ENCODE measurements around the gene LDLRAD3.

The LDLRAD3 gene

GRCh38 chr11:36054628-36055027 lies 110.8 kb downstream of the LDLRAD3 start:
- CTCF ChIA-PET: no interaction called here
- no peak for TF ChIP-seq CTCF (conservative IDR thresholded peaks at IDR 0.05; ENCODE audit: low read depth)

GRCh38 chr11:36056160-36056751 lies 112.4 kb downstream of the LDLRAD3 start:
- H3K27ac ChIP-seq: no peak overlapping the region
- no peak for TF ChIP-seq CTCF (conservative IDR thresholded peaks at IDR 0.05; ENCODE audit: low read depth)
- CTCF ChIA-PET: interaction anchor here (0.6 kb wide), 1 partner anchor 193 kb away, joined by 3 read pairs; no protein-coding TSS in a partner anchor
- no peak for DNase-seq (ENCODE audit: low spot score)
- POLR2A ChIA-PET (ENCODE audit: low non-redundant PET): no interaction called here

More at GRCh38 chr11:36054628-36055027, 110.8 kb downstream of the LDLRAD3 start:
- H3K27ac ChIP-seq: no peak overlapping the region
- DNase-seq (ENCODE audit: low spot score): no peak
- POLR2A ChIA-PET (ENCODE audit: low non-redundant PET): no interaction called here

GRCh38 chr11:36057379-36058042 lies 113.6 kb downstream of the LDLRAD3 start:
- ChIA-PET POLR2A (ENCODE audit: low non-redundant PET) (no interaction called here), CTCF (no interaction called here)
- DNase-seq (ENCODE audit: low spot score): no peak
- no peak overlapping the region for H3K27ac ChIP-seq
- no peak for TF ChIP-seq CTCF (conservative IDR thresholded peaks at IDR 0.05; ENCODE audit: low read depth)

- no peak overlapping the region for H3K27ac ChIP-seq
- DNase-seq (ENCODE audit: low spot score): no peak
- CTCF ChIA-PET: no interaction called here
- no peak for TF ChIP-seq CTCF (conservative IDR thresholded peaks at IDR 0.05; ENCODE audit: low read depth)
- POLR2A ChIA-PET (ENCODE audit: low non-redundant PET): no interaction called here
Observed at GRCh38 chr11:36059660-36060059, 115.8 kb downstream of the LDLRAD3 start.

- ChIA-PET POLR2A (ENCODE audit: low non-redundant PET) (no interaction called here), CTCF (interaction anchor here (0.5 kb wide), 1 partner anchor 365 kb away, joined by 6 read pairs; no protein-coding TSS in a partner anchor)
- H3K27ac ChIP-seq: no peak overlapping the region
- no peak for DNase-seq (ENCODE audit: low spot score)
- TF ChIP-seq CTCF (conservative IDR thresholded peaks at IDR 0.05; ENCODE audit: low read depth): no peak
Observed at GRCh38 chr11:36060926-36061325, 117.1 kb downstream of the LDLRAD3 start.

GRCh38 chr11:36061471-36061870 lies 117.6 kb downstream of the LDLRAD3 start:
- no peak for TF ChIP-seq CTCF (conservative IDR thresholded peaks at IDR 0.05; ENCODE audit: low read depth)
- ChIA-PET POLR2A (ENCODE audit: low non-redundant PET) (no interaction called here), CTCF (interaction anchor here (0.5 kb wide), 1 partner anchor 366 kb away, joined by 6 read pairs; no protein-coding TSS in a partner anchor)
- H3K27ac ChIP-seq: no peak overlapping the region
- DNase-seq (ENCODE audit: low spot score): no peak
